PFSK-1 (cell line): ENCODE measurements around the gene BEST2.

Source experiments
- POLR2AphosphoS5 ChIP-seq: IDR thresholded peaks from 2 replicates; pipeline ENCODE4 v1.6.1; 2012; ENCODE audit warnings: low read depth, mild to moderate bottlenecking, control low read depth, low read length, moderate library complexity
- TAF1 ChIP-seq: IDR thresholded peaks from 2 replicates; pipeline ENCODE4 v1.6.1; 2012; ENCODE audit warnings: low read length, control low read depth, borderline replicate concordance; ENCODE audit not compliant: insufficient read depth
- TF ChIP-seq, protein P1 (sequence below), 2 experiments: IDR thresholded peaks; 2 replicates each; pipeline versions ENCODE4 v1.6.1 to v1.8.0; 2011 to 2012; ENCODE audit warnings: low read depth in 2 of 2, low read length in 2 of 2, control low read depth in 1 of 2, inconsistent platforms in 1 of 2, mild to moderate bottlenecking in 1 of 2, moderate library complexity in 1 of 2; ENCODE audit not compliant: insufficient read depth in 1 of 2

DNA sequence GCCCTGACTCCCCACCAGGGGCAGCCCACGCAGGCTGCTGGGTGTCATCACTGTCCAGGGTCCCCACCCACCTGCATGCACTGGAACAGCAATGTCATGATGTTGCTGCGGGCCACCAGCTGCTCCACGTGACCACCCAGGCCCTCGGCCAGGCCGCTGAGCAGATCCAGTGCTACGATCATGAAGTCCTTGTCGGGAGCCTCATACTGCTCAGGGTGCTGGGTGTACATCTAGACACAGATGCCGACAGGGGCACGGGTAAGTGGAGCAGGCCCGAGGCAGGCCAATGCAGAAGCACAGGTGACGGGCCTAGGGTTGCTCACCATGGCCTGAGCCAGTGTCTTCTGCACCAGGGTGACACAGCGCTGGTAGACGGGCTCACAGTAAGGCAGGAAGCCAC lies 46.4 kb upstream of the BEST2 start:
- TF ChIP-seq TAF1 = no peak
- TF ChIP-seq, protein P1, sequence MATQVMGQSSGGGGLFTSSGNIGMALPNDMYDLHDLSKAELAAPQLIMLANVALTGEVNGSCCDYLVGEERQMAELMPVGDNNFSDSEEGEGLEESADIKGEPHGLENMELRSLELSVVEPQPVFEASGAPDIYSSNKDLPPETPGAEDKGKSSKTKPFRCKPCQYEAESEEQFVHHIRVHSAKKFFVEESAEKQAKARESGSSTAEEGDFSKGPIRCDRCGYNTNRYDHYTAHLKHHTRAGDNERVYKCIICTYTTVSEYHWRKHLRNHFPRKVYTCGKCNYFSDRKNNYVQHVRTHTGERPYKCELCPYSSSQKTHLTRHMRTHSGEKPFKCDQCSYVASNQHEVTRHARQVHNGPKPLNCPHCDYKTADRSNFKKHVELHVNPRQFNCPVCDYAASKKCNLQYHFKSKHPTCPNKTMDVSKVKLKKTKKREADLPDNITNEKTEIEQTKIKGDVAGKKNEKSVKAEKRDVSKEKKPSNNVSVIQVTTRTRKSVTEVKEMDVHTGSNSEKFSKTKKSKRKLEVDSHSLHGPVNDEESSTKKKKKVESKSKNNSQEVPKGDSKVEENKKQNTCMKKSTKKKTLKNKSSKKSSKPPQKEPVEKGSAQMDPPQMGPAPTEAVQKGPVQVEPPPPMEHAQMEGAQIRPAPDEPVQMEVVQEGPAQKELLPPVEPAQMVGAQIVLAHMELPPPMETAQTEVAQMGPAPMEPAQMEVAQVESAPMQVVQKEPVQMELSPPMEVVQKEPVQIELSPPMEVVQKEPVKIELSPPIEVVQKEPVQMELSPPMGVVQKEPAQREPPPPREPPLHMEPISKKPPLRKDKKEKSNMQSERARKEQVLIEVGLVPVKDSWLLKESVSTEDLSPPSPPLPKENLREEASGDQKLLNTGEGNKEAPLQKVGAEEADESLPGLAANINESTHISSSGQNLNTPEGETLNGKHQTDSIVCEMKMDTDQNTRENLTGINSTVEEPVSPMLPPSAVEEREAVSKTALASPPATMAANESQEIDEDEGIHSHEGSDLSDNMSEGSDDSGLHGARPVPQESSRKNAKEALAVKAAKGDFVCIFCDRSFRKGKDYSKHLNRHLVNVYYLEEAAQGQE (IDR thresholded peaks at IDR 0.05; ENCODE audit: insufficient read depth in 1 of 2, low read depth in 2 of 2, low read length in 2 of 2) = no peak
- TF ChIP-seq POLR2AphosphoS5 = no peak
